Subcutaneous abdominal adipose tissue (tissue), 5 donors: Measurements from ENCODE around the gene ZNF71.

ENCODE experiments used
- H3K27ac ChIP-seq: one replicate; pipeline ENCODE4 v1.7.0; 2013; ENCODE audit warnings: low read depth, mild to moderate bottlenecking, inconsistent platforms, low read length, moderate library complexity
- H3K27me3 ChIP-seq, 5 donors: one replicate each; pipeline ENCODE4 v1.7.0; 2013; ENCODE audit warnings: low read length in 5 of 5, inconsistent platforms in 1 of 5; ENCODE audit not compliant: control insufficient read depth in 5 of 5, insufficient read depth in 4 of 5
- H3K36me3 ChIP-seq, 5 donors: one replicate each; pipeline ENCODE4 v1.7.0; 2013; ENCODE audit warnings: low read length in 5 of 5; ENCODE audit not compliant: control insufficient read depth in 5 of 5, insufficient read depth in 5 of 5
- H3K4me1 ChIP-seq, 5 donors: one replicate each; pipeline ENCODE4 v1.7.0; 2013; ENCODE audit warnings: low read length in 5 of 5, mild to moderate bottlenecking in 3 of 5, moderate library complexity in 1 of 5; ENCODE audit not compliant: control insufficient read depth in 5 of 5, insufficient read depth in 5 of 5
- H3K4me3 ChIP-seq, 5 donors: one replicate each; pipeline ENCODE4 v1.7.0; 2013; ENCODE audit warnings: low read length in 5 of 5, low read depth in 1 of 5
- H3K9ac ChIP-seq, 5 donors: one replicate each; pipeline ENCODE4 v1.7.0; 2013; ENCODE audit warnings: low read length in 5 of 5, mild to moderate bottlenecking in 4 of 5, moderate library complexity in 3 of 5
- H3K9me3 ChIP-seq, 5 donors: one replicate each; pipeline ENCODE4 v1.7.0; 2013; ENCODE audit warnings: low read length in 5 of 5; ENCODE audit not compliant: control insufficient read depth in 5 of 5
- donor health status: healthy.
- donor health status: healthy.
- donor health status: healthy.
- donor health status: healthy.
- donor health status: healthy.

ZNF71 gene

GRCh38 chr19:56642711-56643459 lies 47.8 kb downstream of the ZNF71 start, which contains the start of gene SMIM17:
SMIM17 (plus strand) TSS chr19:56643159; CDS start chr19:56645668, 2,509 bp downstream.
- H3K27ac ChIP-seq = no peak within 1 kb of the TSS
- H3K4me3 ChIP-seq = no peak within 1 kb of the TSS
- peaks cover 0 to 35% (median 27%) of the 10 kb centered on the region in 5 donors for H3K9me3 ChIP-seq
- H3K27me3 ChIP-seq = peaks cover 8 to 14% (median 13%) of the 10 kb centered on the region in 5 donors
- no peaks in the 10 kb centered on the region for H3K4me1 ChIP-seq
- H3K9ac ChIP-seq = no peak within 1 kb of the TSS
- peaks cover 0 to 3% (median 0%) of the 10 kb centered on the region in 5 donors for H3K36me3 ChIP-seq

- no peaks in the 10 kb centered on the region for H3K4me1 ChIP-seq
- no peak overlapping the region for H3K27ac ChIP-seq
- H3K9me3 ChIP-seq = peaks cover 0 to 30% (median 23%) of the 10 kb centered on the region in 5 donors
- H3K27me3 ChIP-seq = peaks cover 8 to 14% (median 13%) of the 10 kb centered on the region in 5 donors
- H3K36me3 ChIP-seq = peaks cover 0 to 3% (median 0%) of the 10 kb centered on the region in 5 donors
- no peak overlapping the region for H3K9ac ChIP-seq
- no peak overlapping the region for H3K4me3 ChIP-seq
These were observed 48.4 kb downstream of the ZNF71 start for GRCh38 chr19:56643460-56643955.

- no peak overlapping the region for H3K9ac ChIP-seq
- H3K4me3 ChIP-seq = no peak overlapping the region
- no peaks in the 10 kb centered on the region for H3K36me3 ChIP-seq
- H3K9me3 ChIP-seq = peaks cover 0 to 12% (median 7%) of the 10 kb centered on the region in 5 donors
- no peak overlapping the region for H3K27ac ChIP-seq
- no peaks in the 10 kb centered on the region for H3K4me1 ChIP-seq
- H3K27me3 ChIP-seq = no peaks in the 10 kb centered on the region
These were observed 59.0 kb downstream of the ZNF71 start for GRCh38 chr19:56654151-56654550.

GRCh38 chr19:56660381-56661107 lies 65.4 kb downstream of the ZNF71 start:
- peak overlapping the region in 1 of 5 donors; percentile 41 for H3K9ac ChIP-seq

GRCh38 chr19:56661248-56661647 lies 66.1 kb downstream of the ZNF71 start:
- H3K27me3 ChIP-seq = no peaks in the 10 kb centered on the region
- H3K9me3 ChIP-seq = peaks cover 0 to 12% (median 6%) of the 10 kb centered on the region in 5 donors
- no peak overlapping the region for H3K27ac ChIP-seq
- H3K4me1 ChIP-seq = peaks cover 0 to 8% (median 6%) of the 10 kb centered on the region in 5 donors
- H3K9ac ChIP-seq = no peak overlapping the region
- H3K4me3 ChIP-seq = no peak overlapping the region
- H3K36me3 ChIP-seq = peaks cover 0 to 27% (median 19%) of the 10 kb centered on the region in 5 donors

More at GRCh38 chr19:56660381-56661107, 65.4 kb downstream of the ZNF71 start:
- H3K27ac ChIP-seq = no peak overlapping the region
- peaks cover 0 to 27% (median 19%) of the 10 kb centered on the region in 5 donors for H3K36me3 ChIP-seq
- H3K9me3 ChIP-seq = peaks cover 0 to 12% (median 6%) of the 10 kb centered on the region in 5 donors
- peaks cover 0 to 8% (median 6%) of the 10 kb centered on the region in 5 donors for H3K4me1 ChIP-seq
- peak overlapping the region in 3 of 5 donors; percentile 25 to 54 (median 26) for H3K4me3 ChIP-seq
- H3K27me3 ChIP-seq = no peaks in the 10 kb centered on the region

GRCh38 chr19:56663931-56664500 lies 68.9 kb downstream of the ZNF71 start:
- Histone ChIP-seq H3K9ac (no peak overlapping the region), H3K9me3 (peaks cover 0 to 17% (median 6%) of the 10 kb centered on the region in 5 donors)

GRCh38 chr19:56664511-56664910 lies 69.4 kb downstream of the ZNF71 start:
- Histone ChIP-seq H3K27ac (no peak overlapping the region), H3K4me3 (no peak overlapping the region), H3K4me1 (peaks cover 0 to 8% (median 6%) of the 10 kb centered on the region in 5 donors), H3K9me3 (peaks cover 0 to 17% (median 6%) of the 10 kb centered on the region in 5 donors), H3K36me3 (peaks cover 0 to 31% (median 19%) of the 10 kb centered on the region in 5 donors), H3K9ac (no peak overlapping the region), H3K27me3 (no peaks in the 10 kb centered on the region)

More at GRCh38 chr19:56663931-56664500, 68.9 kb downstream of the ZNF71 start:
- Histone ChIP-seq H3K27ac (no peak overlapping the region), H3K27me3 (no peaks in the 10 kb centered on the region), H3K36me3 (peaks cover 0 to 31% (median 19%) of the 10 kb centered on the region in 5 donors), H3K4me3 (no peak overlapping the region), H3K4me1 (peaks cover 0 to 8% (median 6%) of the 10 kb centered on the region in 5 donors)

- Histone ChIP-seq H3K4me1 (peaks cover 8 to 22% (median 21%) of the 10 kb centered on the region in 5 donors), H3K9ac (no peak overlapping the region), H3K9me3 (peaks cover 0 to 17% (median 6%) of the 10 kb centered on the region in 5 donors), H3K27ac (no peak overlapping the region), H3K27me3 (no peaks in the 10 kb centered on the region), H3K36me3 (peaks cover 0 to 24% (median 19%) of the 10 kb centered on the region in 5 donors), H3K4me3 (no peak overlapping the region)
These were observed 72.3 kb downstream of the ZNF71 start for GRCh38 chr19:56667311-56667870.

GRCh38 chr19:56668676-56669075 lies 73.6 kb downstream of the ZNF71 start:
- Histone ChIP-seq H3K4me3 (no peak overlapping the region), H3K9ac (no peak overlapping the region), H3K36me3 (peaks cover 0 to 17% (median 13%) of the 10 kb centered on the region in 5 donors), H3K4me1 (peaks cover 8 to 22% (median 21%) of the 10 kb centered on the region in 5 donors), H3K27me3 (no peaks in the 10 kb centered on the region), H3K9me3 (peaks cover 0 to 17% (median 4%) of the 10 kb centered on the region in 5 donors), H3K27ac (no peak overlapping the region)
